Adrenal gland (tissue), 5 donors: ENCODE measurements around the gene GRAP2.
"Not testable (repeated sequence)": the region's sequence is repeated elsewhere in the genome, so short reads cannot be mapped to it uniquely, and the experiment has no call there.

ENCODE experiments used
- POLR2A ChIP-seq, 2 donors: fragments of 450-650 bp; IDR thresholded peaks; one replicate each; pipeline ENCODE4 v1.6.1; 2017; ENCODE audit warnings: antibody characterized with exemption in 2 of 2, mild to moderate bottlenecking in 2 of 2, moderate library complexity in 1 of 2
- TF ChIP-seq, protein P1 (sequence below), 6 experiments: fragments of 450-650 bp in 4 of 6; fragments of 200-600 bp in 2 of 6; sonication (generic) in 1 of 6; IDR thresholded peaks; 1 replicate in 5 of 6; 2 replicates in 1 of 6; pipeline versions ENCODE4 v1.5.1 to v1.8.0; 2016 to 2021; ENCODE audit warnings: antibody characterized with exemption in 6 of 6, mild to moderate bottlenecking in 2 of 6, moderate library complexity in 1 of 6
- donor health status: DM: no; HTN: no; CAD: no.

DNA sequence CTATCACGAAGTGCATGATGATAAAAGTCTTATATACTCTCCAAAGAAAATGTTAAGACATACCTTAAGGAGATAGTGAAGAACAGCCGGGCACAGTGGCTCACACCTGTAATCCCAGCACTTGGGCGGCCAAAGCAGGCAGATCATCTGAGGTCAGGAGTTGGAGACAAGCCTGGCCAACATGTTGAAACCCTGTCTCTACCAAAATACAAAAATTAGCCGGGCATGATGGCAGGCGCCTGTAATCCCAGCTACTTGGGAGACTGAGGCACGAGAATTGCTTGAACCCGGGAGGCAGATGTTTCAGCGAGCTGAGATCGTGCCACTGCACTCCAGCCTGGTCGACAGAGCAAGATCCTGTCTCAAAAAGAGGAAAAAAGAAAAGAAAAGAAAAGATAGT lies 3.1 kb downstream of the GRAP2 start:
- TF ChIP-seq POLR2A (IDR thresholded peaks at IDR 0.05): not testable (repeated sequence)
- TF ChIP-seq, protein P1, sequence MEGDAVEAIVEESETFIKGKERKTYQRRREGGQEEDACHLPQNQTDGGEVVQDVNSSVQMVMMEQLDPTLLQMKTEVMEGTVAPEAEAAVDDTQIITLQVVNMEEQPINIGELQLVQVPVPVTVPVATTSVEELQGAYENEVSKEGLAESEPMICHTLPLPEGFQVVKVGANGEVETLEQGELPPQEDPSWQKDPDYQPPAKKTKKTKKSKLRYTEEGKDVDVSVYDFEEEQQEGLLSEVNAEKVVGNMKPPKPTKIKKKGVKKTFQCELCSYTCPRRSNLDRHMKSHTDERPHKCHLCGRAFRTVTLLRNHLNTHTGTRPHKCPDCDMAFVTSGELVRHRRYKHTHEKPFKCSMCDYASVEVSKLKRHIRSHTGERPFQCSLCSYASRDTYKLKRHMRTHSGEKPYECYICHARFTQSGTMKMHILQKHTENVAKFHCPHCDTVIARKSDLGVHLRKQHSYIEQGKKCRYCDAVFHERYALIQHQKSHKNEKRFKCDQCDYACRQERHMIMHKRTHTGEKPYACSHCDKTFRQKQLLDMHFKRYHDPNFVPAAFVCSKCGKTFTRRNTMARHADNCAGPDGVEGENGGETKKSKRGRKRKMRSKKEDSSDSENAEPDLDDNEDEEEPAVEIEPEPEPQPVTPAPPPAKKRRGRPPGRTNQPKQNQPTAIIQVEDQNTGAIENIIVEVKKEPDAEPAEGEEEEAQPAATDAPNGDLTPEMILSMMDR (IDR thresholded peaks at IDR 0.05): not testable (repeated sequence)
